ENCODE data around the gene ARL9.

ARL9 gene

DNA sequence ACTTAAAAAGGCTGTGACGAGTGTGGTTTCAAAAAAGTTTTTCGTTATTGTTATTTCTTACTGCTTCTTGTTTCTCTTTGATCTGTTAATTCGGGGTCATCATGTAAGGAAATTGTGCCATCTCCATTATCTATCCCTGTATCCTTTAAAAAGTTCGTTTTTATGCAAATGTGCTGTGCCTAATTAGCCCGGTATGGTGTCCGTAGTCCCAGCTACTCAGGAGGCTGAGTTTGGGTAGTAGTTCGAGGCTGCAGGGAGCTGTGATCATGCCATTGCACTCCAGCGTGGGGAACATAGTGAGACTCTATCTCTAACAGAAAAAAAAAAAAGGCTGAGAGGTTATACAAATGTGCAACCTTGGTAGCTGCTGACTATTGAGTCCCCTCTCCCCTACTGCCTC lies 45.1 kb downstream of the ARL9 start:
- no peak for TF ChIP-seq EZH2phosphoT487 (IDR thresholded peaks at IDR 0.05; ENCODE audit: borderline replicate concordance)
- no peak for TF ChIP-seq CTCF (conservative IDR thresholded peaks at IDR 0.05; ENCODE audit: low read length)
- Histone ChIP-seq H4K20me1 (ENCODE audit: insufficient read depth, low read length, poor library complexity, severe bottlenecking) (no peaks in the 10 kb centered on the region), H3F3A (ENCODE audit: low read depth) (no peaks in the 10 kb centered on the region), H3K79me2 (ENCODE audit: insufficient read depth, low read length) (no peaks in the 10 kb centered on the region), H3K36me3 (ENCODE audit: insufficient read depth, low read length) (no peaks in the 10 kb centered on the region), H3K27me3 (ENCODE audit: insufficient read depth, low read length, poor library complexity, severe bottlenecking) (no peaks in the 10 kb centered on the region), H2AFZ (ENCODE audit: low read length) (no peak overlapping the region), H3K9me2 (replicated peaks; ENCODE audit: low read depth, low read length) (no peaks in the 10 kb centered on the region), H3K9me3 (ENCODE audit: insufficient read depth, low read depth, low read length) (no peaks in the 10 kb centered on the region), H3K9ac (ENCODE audit: low read depth, low read length, poor library complexity, severe bottlenecking) (no peak overlapping the region), H3K4me2 (ENCODE audit: low read depth, low read length, poor library complexity, severe bottlenecking) (no peak overlapping the region), H3K4me1 (ENCODE audit: insufficient read depth, low read length, poor library complexity, severe bottlenecking) (no peaks in the 10 kb centered on the region), H3K4me3 (ENCODE audit: low read length, poor library complexity, severe bottlenecking) (no peak overlapping the region)

GRCh38 chr4:56551516-56551915 lies 45.9 kb downstream of the ARL9 start:
- Histone ChIP-seq H3K36me3 (ENCODE audit: insufficient read depth, low read length) (no peaks in the 10 kb centered on the region), H4K20me1 (ENCODE audit: insufficient read depth, low read length, poor library complexity, severe bottlenecking) (no peaks in the 10 kb centered on the region), H3K9me3 (ENCODE audit: insufficient read depth, low read depth, low read length) (no peaks in the 10 kb centered on the region), H3K4me1 (ENCODE audit: insufficient read depth, low read length, poor library complexity, severe bottlenecking) (no peaks in the 10 kb centered on the region), H2AFZ (ENCODE audit: low read length) (no peak overlapping the region), H3F3A (ENCODE audit: low read depth) (no peaks in the 10 kb centered on the region), H3K9me2 (replicated peaks; ENCODE audit: low read depth, low read length) (no peaks in the 10 kb centered on the region), H3K27me3 (ENCODE audit: insufficient read depth, low read length, poor library complexity, severe bottlenecking) (no peaks in the 10 kb centered on the region), H3K4me3 (ENCODE audit: low read length, poor library complexity, severe bottlenecking) (no peak overlapping the region), H3K4me2 (ENCODE audit: low read depth, low read length, poor library complexity, severe bottlenecking) (no peak overlapping the region), H3K79me2 (ENCODE audit: insufficient read depth, low read length) (no peaks in the 10 kb centered on the region), H3K9ac (ENCODE audit: low read depth, low read length, poor library complexity, severe bottlenecking) (no peak overlapping the region)
- TF ChIP-seq CTCF (conservative IDR thresholded peaks at IDR 0.05; ENCODE audit: low read length) = no peak
- TF ChIP-seq EZH2phosphoT487 (IDR thresholded peaks at IDR 0.05; ENCODE audit: borderline replicate concordance) = no peak

GRCh38 chr4:56552273-56552672 lies 46.7 kb downstream of the ARL9 start:
- Histone ChIP-seq H3K9me2 (replicated peaks; ENCODE audit: low read depth, low read length) (no peaks in the 10 kb centered on the region), H3K79me2 (ENCODE audit: insufficient read depth, low read length) (no peaks in the 10 kb centered on the region), H4K20me1 (ENCODE audit: insufficient read depth, low read length, poor library complexity, severe bottlenecking) (no peaks in the 10 kb centered on the region), H2AFZ (ENCODE audit: low read length) (no peak overlapping the region), H3K4me3 (ENCODE audit: low read length, poor library complexity, severe bottlenecking) (no peak overlapping the region), H3K36me3 (ENCODE audit: insufficient read depth, low read length) (no peaks in the 10 kb centered on the region), H3K9ac (ENCODE audit: low read depth, low read length, poor library complexity, severe bottlenecking) (no peak overlapping the region), H3K4me1 (ENCODE audit: insufficient read depth, low read length, poor library complexity, severe bottlenecking) (no peaks in the 10 kb centered on the region), H3K4me2 (ENCODE audit: low read depth, low read length, poor library complexity, severe bottlenecking) (no peak overlapping the region), H3K27me3 (ENCODE audit: insufficient read depth, low read length, poor library complexity, severe bottlenecking) (no peaks in the 10 kb centered on the region), H3K9me3 (ENCODE audit: insufficient read depth, low read depth, low read length) (no peaks in the 10 kb centered on the region), H3F3A (ENCODE audit: low read depth) (no peaks in the 10 kb centered on the region)
- TF ChIP-seq EZH2phosphoT487 (IDR thresholded peaks at IDR 0.05; ENCODE audit: borderline replicate concordance) (no peak), CTCF (conservative IDR thresholded peaks at IDR 0.05; ENCODE audit: low read length) (no peak)

Data from Loucy (cell line).